Choroid plexus epithelial cell (primary cell): ENCODE measurements around the gene SMARCD3.
A peak's percentile ranks its signal among the peaks of the same experiment; 100 is the strongest.

Source experiments
- DNase-seq: peaks from one replicate; pipeline ENCODE4 v3.0.0-alpha.2; 2010; ENCODE audit warnings: low read depth
- H3K4me3 ChIP-seq: 2 replicates; pipeline ENCODE4 v1.5.1; 2011; ENCODE audit warnings: low read depth, mild to moderate bottlenecking, control low read depth, low read length, moderate library complexity
- CTCF ChIP-seq: conservative IDR thresholded peaks from 2 replicates; pipeline ENCODE4 v1.5.1; 2011; ENCODE audit warnings: low read depth, mild to moderate bottlenecking, control low read depth, inconsistent platforms, low read length, moderate library complexity

Gene SMARCD3

GRCh38 chr7:151277631-151278030, 29.1 kb upstream of the SMARCD3 start:
- no peak overlapping the region for H3K4me3 ChIP-seq
- DNase-seq = no peak
- no peak for TF ChIP-seq CTCF

GRCh38 chr7:151276666-151277590, 28.4 kb upstream of the SMARCD3 start:
- peak; percentile 76 for DNase-seq
- TF ChIP-seq CTCF = no peak
- H3K4me3 ChIP-seq = peak overlapping the region; percentile 57

- no peak for TF ChIP-seq CTCF
- no peak overlapping the region for H3K4me3 ChIP-seq
- no peak for DNase-seq
Measured at GRCh38 chr7:151275813-151276577, 27.5 kb upstream of the SMARCD3 start.

- H3K4me3 ChIP-seq = no peak overlapping the region
- no peak for TF ChIP-seq CTCF
- no peak for DNase-seq
Measured at GRCh38 chr7:151274936-151275812, 26.7 kb upstream of the SMARCD3 start.

GRCh38 chr7:151274396-151274795, 25.9 kb upstream of the SMARCD3 start:
- no peak for DNase-seq
- no peak overlapping the region for H3K4me3 ChIP-seq
- no peak for TF ChIP-seq CTCF

- H3K4me3 ChIP-seq = no peak overlapping the region
- no peak for TF ChIP-seq CTCF
- no peak for DNase-seq
Measured at GRCh38 chr7:151273651-151274390, 25.3 kb upstream of the SMARCD3 start.
